Smooth muscle cell (in vitro differentiated cells): Measurements from ENCODE around the gene NIT2. TPM values are rescaled to one million over a fixed set of nuclear protein-coding genes. Genes with fewer than 3 reads are reported as not detected.
A peak's percentile ranks its signal among the peaks of the same experiment; 100 is the strongest.
"Not testable (repeated sequence)": the region's sequence is repeated elsewhere in the genome, so short reads cannot be mapped to it uniquely, and the experiment has no call there.

Source experiments
- DNase-seq: peaks from one replicate; lab custom pipeline; 2025; ENCODE audit not compliant: unreplicated experiment; lab: John Stamatoyannopoulos, UW
- H2AFZ ChIP-seq: fragments of 200-600 bp; sonication (generic); 2 replicates; pipeline ENCODE4 v1.6.0; 2016; ENCODE audit warnings: antibody characterized with exemption, low read depth, mild to moderate bottlenecking
- H3F3A ChIP-seq: fragments of 200-600 bp; sonication (generic); 2 replicates; pipeline ENCODE4 v1.6.0; 2017; ENCODE audit warnings: antibody characterized with exemption, low read depth
- H3K27ac ChIP-seq: fragments of 200-600 bp; sonication (generic); 2 replicates; pipeline ENCODE4 v1.5.1; 2016; ENCODE audit warnings: low read depth, mild to moderate bottlenecking
- H3K27me3 ChIP-seq: fragments of 200-600 bp; sonication (generic); 2 replicates; pipeline ENCODE4 v1.6.1; 2016; ENCODE audit warnings: low read depth, mild to moderate bottlenecking
- H3K36me3 ChIP-seq: fragments of 200-600 bp; sonication (generic); 2 replicates; pipeline ENCODE4 v1.5.1; 2016; ENCODE audit warnings: low read depth
- H3K4me1 ChIP-seq: fragments of 200-600 bp; sonication (generic); 2 replicates; pipeline ENCODE4 v1.5.1; 2016; ENCODE audit warnings: low read depth
- H3K4me2 ChIP-seq: fragments of 200-600 bp; sonication (generic); 2 replicates; pipeline ENCODE4 v1.6.0; 2016; ENCODE audit warnings: mild to moderate bottlenecking
- H3K4me3 ChIP-seq: fragments of 200-600 bp; sonication (generic); 2 replicates; pipeline ENCODE4 v1.5.1; 2016; ENCODE audit warnings: mild to moderate bottlenecking
- H3K79me2 ChIP-seq: fragments of 200-600 bp; sonication (generic); 2 replicates; pipeline ENCODE4 v1.6.0; 2016; ENCODE audit warnings: low read depth, mild to moderate bottlenecking
- H3K9ac ChIP-seq: fragments of 200-600 bp; sonication (generic); 2 replicates; pipeline ENCODE4 v1.6.0; 2016; ENCODE audit warnings: low read depth
- H3K9me3 ChIP-seq: fragments of 200-600 bp; sonication (generic); replicated peaks from 2 replicates; pipeline ENCODE4 v1.5.1; 2016; ENCODE audit warnings: low read depth
- H4K20me1 ChIP-seq: fragments of 200-600 bp; sonication (generic); 2 replicates; pipeline ENCODE4 v1.6.0; 2016; ENCODE audit warnings: low read depth
- CTCF ChIP-seq: fragments of 200-600 bp; sonication (generic); IDR thresholded peaks from 2 replicates; pipeline ENCODE4 v1.5.1; 2017; ENCODE audit warnings: borderline replicate concordance, mild to moderate bottlenecking, antibody characterized with exemption; ENCODE audit not compliant: insufficient read depth, poor library complexity, severe bottlenecking
- WGBS: methylation state at CpG from one replicate; pipeline ENCODE4 v1.1.7; 2016; ENCODE audit warnings: low lambda C conversion rate; 5-methylcytosine and 5-hydroxymethylcytosine counted together
- polyA plus RNA-seq: library from polyadenylated mRNA; unstranded; fragments of >200 nt; fragmentation: Nextera tagmentation; extraction: Ambion mirVana; gene quantifications from 2 replicates; pipeline ENCODE4 v1.2.1, GENCODE V29; 2016
- total RNA-seq: library from RNA; depleted of rRNA; stranded (reverse); fragments of >200 nt; gene quantifications from 2 replicates; pipeline ENCODE4 v1.2.3, GENCODE V29; 2014

The NIT2 gene
- total and polyA plus RNA-seq, 2 experiments from 2014 or later: 16.5 to 46.5 TPM

GRCh38 chr3:100333970-100334487, 528 bp upstream of the NIT2 start:
- Histone ChIP-seq H3K4me3 (peak overlapping the region; percentile 69), H3K4me1 (peaks cover 3% of the 10 kb centered on the region), H2AFZ (peak overlapping the region; percentile 82), H3K36me3 (no peaks in the 10 kb centered on the region), H3K9ac (peak overlapping the region; percentile 44), H3K27ac (peak overlapping the region; percentile 4), H3K9me3 (no peaks in the 10 kb centered on the region), H3K27me3 (no peaks in the 10 kb centered on the region), H3F3A (no peaks in the 10 kb centered on the region), H4K20me1 (no peaks in the 10 kb centered on the region), H3K4me2 (peak overlapping the region; percentile 90), H3K79me2 (no peaks in the 10 kb centered on the region)
- 45% methylated on average over 14 of the region's 14 CpGs for WGBS
- no peak for TF ChIP-seq CTCF
- no peak for DNase-seq

GRCh38 chr3:100335434-100335833, 877 bp downstream of the NIT2 start:
- no peaks in the 10 kb centered on the region for H3K27me3 ChIP-seq
- no peaks in the 10 kb centered on the region for H3K79me2 ChIP-seq
- WGBS: 83% methylated on average over 14 of the region's 14 CpGs
- H3K4me2 ChIP-seq: peak overlapping the region; percentile 90
- H2AFZ ChIP-seq: peak overlapping the region; percentile 56
- H3K27ac ChIP-seq: no peak overlapping the region
- TF ChIP-seq CTCF: no peak
- no peaks in the 10 kb centered on the region for H3K36me3 ChIP-seq
- no peak for DNase-seq
- H3F3A ChIP-seq: no peaks in the 10 kb centered on the region
- peak overlapping the region; percentile 69 for H3K4me3 ChIP-seq
- H3K4me1 ChIP-seq: peaks cover 3% of the 10 kb centered on the region
- H3K9ac ChIP-seq: peak overlapping the region; percentile 34
- no peaks in the 10 kb centered on the region for H3K9me3 ChIP-seq
- H4K20me1 ChIP-seq: no peaks in the 10 kb centered on the region

GRCh38 chr3:100336229-100336628, 1.7 kb downstream of the NIT2 start:
- H3F3A ChIP-seq, H3K79me2 ChIP-seq, H3K27me3 ChIP-seq, H3K9ac ChIP-seq, H3K4me3 ChIP-seq, H2AFZ ChIP-seq, H3K9me3 ChIP-seq, H3K4me1 ChIP-seq, DNase-seq, H3K36me3 ChIP-seq, H4K20me1 ChIP-seq, H3K27ac ChIP-seq, H3K4me2 ChIP-seq: not testable (repeated sequence)
- 97% methylated on average over 10 of the region's 10 CpGs for WGBS

- Histone ChIP-seq H3K27me3 (no peaks in the 10 kb centered on the region), H3K4me3 (no peak overlapping the region), H3F3A (no peaks in the 10 kb centered on the region), H2AFZ (no peak overlapping the region), H3K36me3 (peaks cover 14% of the 10 kb centered on the region), H3K79me2 (no peaks in the 10 kb centered on the region), H3K9me3 (no peaks in the 10 kb centered on the region), H3K27ac (no peak overlapping the region), H3K4me2 (no peak overlapping the region), H3K4me1 (peaks cover 3% of the 10 kb centered on the region), H4K20me1 (no peaks in the 10 kb centered on the region), H3K9ac (no peak overlapping the region)
- WGBS: 96% methylated on average over 10 of the region's 10 CpGs
- TF ChIP-seq CTCF: no peak
- no peak for DNase-seq
Measured at GRCh38 chr3:100338911-100339310, 4.4 kb downstream of the NIT2 start.
